ENCODE measurements around the gene HIVEP3.

HIVEP3 gene

DNA sequence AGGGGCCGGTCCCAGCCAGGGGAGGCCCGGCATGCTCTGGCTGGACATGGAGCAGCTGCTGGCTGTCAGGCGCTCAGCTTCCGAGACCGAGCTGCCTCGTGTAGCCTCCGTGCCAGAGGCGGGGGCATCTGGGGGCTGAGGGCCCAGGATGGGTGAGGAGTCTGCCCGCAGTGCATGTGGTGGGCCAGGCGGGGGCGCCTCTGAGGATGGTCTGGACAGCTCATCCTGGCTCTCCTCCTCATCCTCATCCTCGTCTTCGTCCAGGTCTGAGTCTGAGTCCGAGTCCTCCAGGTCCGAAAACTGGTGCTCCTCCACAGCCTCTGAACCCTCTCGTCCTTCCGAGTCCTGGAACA is 405.4 kb downstream of the HIVEP3 start:
- peak; percentile 24 for DNase-seq (ENCODE audit: low spot score)

DNA sequence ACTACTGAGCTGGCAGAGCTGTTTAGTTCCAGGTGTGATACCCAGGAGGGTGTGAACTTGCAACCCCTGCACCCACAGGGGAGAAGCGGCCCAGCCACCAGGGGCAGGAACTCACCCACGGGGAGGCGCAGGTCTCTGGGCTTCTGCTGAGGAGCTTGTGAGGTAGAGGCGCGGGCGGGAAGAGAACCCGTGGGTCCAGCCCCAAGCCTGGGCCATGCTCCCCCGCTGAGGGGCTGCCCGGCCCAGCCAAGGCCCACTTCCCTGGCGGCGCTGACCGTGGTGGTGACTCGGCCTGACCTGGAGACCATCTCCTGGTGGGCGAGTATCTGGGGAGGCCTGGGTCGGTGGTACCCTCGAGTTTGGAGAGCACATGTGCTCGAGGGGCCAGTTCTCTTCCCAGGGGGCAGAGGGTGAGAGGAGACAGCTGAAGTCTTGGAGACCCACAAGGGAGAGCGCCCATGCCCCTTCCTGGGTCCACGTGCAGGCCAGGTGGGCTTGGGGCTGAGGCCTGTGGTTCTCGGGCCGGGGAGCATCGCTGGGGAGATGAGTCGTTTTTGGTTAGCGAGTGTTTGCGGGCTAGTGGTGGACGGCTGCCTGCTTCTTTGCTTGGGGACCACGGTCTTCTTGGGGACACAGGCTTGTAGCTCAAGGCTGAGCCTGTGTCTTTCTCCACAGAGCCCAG is 405.9 kb downstream of the HIVEP3 start:
- no peak for DNase-seq (ENCODE audit: low spot score)

DNA sequence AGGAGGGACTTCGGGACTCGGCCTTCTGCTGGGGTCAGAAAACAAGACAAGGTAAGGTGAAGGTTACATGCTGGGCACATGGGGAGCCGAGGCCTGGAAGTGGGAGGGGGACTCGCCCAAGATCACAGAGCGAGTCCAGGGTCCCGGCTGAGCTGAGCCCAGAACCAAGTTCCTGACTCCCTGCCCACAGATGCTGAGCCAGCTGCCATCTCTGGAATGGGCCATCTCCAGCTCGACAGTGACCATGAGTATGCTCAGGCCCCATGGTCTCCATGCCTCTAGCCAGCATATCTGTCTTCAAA is 407.5 kb downstream of the HIVEP3 start:
- DNase-seq (ENCODE audit: low spot score), result no peak

DNA sequence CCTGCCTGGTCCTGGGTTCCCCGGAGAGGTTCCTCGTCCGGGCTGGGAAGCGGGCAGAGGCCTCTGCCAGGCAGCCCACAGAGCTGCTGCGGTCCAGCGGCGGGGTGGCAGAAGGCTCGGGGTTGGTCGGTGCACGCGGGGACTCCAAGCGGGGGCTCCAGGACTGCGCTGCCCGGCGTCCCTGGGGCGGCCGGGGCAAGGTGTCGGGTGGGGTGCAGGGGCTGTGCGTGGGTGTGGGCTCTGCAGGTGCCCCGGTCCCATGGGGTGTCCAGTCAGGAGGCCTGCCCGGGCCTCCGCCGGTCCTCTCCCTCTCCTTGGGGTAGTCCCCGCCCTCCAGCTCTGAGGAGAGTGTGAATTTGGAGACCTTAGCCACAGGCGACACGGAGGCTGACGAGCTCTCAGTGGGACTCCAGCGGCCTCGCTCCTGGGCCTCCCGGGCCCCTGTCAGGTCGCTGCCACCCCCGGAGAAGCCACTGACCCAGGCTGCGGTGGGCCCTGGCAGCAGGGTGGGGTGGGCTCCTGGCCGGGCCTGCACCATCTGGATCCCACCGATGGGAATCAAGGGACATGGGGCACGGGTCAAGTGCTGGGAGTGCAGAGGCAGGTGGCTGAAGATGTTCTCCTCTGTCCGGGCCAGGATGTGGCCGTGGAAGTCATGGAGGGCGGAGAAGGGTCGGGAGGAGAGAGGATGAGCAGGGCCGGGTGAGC is 408.0 kb downstream of the HIVEP3 start:
- DNase-seq (ENCODE audit: low spot score), result no peak

DNA sequence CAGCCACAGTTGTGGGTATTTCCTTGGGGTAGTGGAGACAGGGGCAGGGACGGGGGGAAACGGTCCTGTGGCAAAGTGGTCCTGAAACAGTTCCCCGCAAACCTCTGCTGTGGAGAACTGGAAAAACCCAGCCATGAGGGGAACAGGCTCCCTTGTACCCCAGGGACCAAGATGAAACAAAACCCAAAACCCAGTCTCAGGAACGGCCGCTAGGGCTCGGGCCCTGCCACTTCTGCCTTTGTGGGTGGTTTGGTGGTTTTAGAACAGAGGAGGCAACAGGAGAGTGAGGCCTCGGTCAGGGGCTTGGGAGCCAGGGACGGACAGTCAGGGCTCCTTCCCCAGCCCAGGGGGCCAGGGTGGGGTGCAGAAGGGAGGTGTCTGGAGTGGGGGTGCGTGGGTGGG is 409.5 kb downstream of the HIVEP3 start:
- DNase-seq (ENCODE audit: low spot score), result no peak

DNA sequence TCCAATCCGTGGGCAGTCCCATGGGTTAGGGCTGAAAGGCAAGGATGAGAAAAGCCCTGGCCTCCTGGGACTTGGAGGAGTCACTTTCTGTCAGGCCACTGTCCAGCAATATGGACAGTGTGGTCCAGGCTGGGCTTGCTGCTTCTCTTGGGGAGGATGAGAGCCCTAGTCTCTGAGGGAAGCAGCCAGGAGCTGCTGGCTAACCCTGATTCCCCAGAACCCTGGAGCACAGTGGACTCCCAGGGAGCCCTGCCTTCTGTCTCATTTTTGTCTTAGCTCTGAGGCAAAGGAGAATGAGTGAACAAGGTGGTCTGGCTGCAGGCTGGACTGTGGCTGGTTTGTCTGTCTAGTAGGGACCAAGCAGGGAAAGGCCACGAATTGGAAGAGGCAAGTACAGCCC is 410.4 kb downstream of the HIVEP3 start:
- no peak for DNase-seq (ENCODE audit: low spot score)

DNA sequence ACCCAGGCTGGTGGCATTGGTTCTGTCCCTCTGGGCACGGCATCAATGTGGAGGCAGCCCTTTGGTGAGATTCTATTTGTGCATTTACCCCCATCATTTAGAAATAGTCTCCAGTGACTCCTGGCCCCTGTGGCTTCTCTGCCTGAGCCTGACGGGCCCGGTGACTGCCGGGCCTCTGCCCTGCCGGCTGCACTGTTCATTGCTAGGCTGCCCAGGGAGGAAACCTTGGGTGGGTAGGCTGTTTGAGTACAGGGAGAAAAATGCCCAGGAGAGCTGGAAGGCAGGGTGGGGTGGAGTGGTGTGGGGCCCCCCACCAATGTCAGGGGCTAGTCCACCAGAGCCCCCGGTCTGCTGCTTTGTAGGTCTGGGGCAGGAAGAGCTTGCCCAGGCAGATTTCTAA is 410.9 kb downstream of the HIVEP3 start:
- DNase-seq (ENCODE audit: low spot score), result no peak

DNA sequence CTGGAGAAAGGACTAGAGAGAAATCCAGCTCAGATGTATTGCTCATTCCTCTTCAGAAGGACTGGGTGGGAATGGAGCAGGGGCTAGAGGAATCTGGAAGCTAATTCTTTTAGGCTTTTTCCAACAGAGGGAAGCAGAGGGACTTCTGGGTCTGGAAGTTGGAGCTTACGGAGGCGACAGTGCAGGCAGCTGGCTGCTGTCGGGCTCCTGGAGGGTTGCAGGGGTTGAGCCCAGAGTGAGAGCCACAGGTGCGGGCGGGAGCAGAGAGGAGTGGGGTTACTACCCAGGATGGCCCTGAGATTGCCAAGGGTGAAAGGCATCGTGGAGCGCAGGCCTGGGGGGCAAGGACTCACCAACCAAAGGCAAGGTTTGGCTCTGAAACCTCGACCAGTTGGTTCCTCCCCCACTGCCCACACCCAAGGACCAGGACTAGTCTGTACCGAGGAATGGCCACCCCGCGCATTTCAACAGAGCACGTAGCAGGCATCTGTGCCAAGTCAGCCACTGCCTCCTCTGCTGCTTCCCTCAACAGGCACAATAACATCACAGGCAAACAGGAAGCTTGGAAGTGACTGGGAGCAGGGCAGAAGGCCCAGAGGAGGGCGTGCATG is 411.5 kb downstream of the HIVEP3 start:
- DNase-seq (ENCODE audit: low spot score), result no peak

DNA sequence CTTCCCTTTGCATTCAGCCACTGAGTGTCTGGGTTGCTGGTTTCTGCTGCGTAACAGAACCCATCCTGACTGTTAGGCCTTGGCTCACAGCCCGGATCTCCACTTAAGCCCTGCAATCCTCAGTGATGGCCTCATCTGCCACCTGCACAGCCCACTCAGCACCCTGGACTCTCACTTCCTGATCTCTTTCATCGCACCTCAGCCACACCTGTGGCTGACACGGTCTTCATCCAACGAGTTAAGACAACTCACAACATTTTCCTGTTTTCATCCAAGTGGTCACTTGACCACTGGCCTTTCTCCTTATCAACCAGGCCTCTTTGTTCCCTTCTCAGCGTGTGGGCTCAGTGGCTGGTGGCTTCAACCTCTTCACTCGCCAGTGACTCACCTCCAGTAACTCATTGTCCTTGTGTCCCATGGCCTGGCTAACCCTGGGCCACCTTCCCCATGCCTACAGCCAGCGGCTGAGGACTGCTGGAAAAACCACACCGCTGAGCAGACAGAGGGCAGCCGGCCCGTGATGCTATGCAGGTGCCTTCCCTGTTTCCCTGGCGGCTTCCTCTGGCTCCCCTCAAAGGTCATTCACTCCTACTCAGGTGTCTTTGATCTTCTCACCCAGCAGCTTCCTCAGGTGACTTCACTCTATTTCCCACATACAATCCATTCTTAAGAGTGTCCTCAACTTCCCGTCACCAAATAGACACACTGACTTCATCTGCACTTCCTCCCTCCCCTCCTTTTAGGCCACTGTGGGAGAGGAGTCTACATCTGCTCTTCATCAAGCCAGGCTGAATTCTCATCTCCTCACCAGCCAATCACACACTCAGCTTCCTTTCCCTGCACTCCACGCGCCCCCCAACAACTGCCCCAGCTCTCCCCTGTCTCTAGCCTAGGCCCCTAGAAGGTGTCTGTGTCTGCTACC is 414.3 kb downstream of the HIVEP3 start:
- no peak for DNase-seq (ENCODE audit: low spot score)

DNA sequence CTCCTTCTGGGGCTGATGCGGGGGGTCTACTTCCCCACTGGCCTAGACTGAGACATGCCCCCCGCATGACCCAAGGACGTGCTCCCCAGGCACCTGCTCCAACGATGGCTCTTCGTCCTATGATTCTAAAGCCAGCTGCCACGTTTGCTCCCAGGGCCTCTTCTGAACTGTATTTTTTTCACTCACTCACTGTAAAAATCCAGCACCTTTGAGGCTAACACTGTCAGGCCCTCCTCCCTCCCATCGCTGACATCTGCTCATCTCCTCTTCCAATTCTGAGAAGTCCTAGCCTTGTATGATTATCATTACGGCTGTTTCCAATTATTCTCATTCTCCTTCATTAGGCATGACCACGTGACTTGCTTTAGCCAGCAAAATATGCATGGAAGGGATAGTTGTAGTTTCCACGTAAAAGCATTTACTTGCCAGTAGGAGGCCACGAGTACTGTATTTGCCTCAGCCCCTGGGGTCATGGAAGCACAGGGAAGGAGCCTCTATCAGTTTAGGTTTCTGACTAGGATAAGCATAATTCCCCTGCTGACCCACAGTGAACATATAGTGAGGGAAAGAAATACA is 415.1 kb downstream of the HIVEP3 start:
- DNase-seq (ENCODE audit: low spot score), result no peak

DNA sequence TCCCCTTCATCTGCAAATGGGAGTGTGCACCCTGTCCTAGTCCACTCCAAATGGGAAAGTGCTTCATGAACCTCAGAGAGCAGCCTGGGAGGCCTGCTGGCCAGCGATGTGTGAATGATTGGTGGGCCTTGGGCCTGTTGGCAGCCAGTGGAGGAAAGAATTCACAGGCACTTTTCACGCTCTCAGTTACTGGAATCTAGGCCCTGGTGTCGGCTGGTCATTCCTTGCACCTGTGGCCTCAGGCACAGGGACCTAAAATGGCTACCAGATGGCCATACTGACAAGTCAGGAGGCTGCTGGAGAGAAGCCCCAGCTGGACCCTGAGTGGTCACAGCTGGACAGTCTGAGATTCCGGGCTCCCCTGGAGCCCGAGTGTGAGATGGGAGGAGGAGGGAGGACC is 415.8 kb downstream of the HIVEP3 start:
- no peak for DNase-seq (ENCODE audit: low spot score)

DNA sequence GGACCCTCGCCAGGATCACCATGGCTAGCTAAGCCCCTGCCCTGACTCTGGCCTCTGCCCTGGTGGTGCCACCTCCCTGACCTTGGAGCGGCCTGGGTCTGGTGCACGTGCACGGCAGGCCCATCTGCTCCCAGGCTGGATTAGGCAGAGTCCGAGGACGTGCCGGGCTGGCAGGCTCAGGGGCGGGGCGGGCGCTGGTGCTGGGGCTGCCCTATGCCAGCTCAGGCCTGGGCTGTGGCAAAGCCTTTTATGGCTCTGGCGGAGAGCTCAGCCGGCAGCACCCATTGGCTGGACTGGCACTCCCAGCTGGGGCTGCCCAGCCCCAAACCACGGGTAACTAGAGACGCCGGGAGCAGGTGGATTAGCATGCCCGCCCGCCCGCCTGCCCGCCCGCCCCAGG is 417.1 kb downstream of the HIVEP3 start:
- no peak for DNase-seq (ENCODE audit: low spot score)

DNA sequence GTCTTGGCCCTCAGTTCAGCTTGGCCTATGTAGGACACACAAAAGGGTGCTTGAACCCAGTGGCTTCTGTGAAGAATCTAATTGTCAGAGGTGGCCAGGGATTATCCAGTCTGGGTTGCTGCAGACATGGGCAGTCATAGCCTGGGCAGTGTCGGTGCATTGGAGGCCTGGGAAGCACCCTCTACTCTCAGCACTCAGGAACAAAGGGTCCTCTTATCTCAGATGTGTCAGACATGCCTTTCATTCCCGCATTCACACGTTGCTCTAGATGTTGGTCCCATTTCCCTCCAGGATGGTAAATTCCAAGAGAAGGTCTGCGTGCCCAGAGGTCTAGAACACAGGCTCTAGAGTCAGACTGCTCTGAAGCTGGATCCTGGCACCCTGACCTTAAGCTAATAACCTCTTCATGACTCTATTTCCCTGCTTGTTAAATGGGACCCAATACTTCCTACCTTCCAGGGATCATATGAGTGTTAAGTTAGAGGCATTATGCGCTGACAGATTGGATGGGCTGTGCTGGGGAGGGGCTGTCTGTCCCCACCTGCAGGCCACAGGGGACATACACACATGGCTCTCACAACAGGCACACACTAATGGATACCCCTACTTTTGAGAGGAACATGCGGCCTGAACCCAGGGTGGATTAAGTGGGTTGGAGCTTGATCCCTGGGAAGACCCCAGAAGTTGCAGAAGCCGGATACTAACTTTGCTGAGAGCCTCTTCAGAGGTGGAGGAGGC is 417.8 kb downstream of the HIVEP3 start:
- DNase-seq (ENCODE audit: low spot score), result no peak

DNA sequence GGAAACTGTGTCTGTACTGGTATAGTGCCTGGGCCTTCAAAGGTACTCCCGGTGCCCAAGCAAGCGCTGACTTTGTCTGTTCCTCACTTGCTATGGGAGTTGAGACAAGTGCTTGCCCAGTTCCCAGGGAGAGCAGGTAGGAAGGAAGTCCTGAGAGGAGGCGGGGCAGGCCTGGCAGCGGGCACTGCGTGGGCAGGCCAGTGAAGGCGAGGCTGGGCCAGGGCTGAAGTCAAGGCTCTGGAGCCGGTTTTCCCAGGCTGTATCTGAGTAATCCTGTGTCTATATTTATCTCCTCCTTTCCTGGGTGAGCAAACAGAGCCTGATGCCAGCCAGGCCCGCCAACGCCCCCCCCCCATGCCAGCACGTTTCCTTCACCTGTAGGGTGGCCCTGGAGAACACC is 418.3 kb downstream of the HIVEP3 start:
- DNase-seq (ENCODE audit: low spot score), result no peak

DNA sequence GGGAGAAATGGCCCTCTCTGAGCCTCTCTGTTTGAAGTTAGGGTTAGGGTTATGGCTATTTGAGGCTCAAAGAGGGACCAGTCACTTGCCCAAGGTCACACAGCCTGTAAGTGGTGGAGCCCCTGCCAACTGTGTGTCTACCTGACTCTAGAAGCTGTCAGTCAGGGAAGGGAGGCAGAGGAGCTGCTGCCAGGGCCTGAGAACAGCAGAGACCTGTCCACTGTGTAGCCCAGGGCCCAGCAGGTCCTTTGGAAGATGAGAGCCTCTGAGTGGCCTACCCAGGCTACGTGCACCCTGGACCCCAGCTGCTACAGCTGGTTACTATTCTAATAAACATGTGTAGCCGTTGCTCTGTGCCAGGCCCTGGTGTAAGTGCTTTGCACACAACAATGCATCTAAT is 419.1 kb downstream of the HIVEP3 start:
- DNase-seq (ENCODE audit: low spot score), result no peak

DNA sequence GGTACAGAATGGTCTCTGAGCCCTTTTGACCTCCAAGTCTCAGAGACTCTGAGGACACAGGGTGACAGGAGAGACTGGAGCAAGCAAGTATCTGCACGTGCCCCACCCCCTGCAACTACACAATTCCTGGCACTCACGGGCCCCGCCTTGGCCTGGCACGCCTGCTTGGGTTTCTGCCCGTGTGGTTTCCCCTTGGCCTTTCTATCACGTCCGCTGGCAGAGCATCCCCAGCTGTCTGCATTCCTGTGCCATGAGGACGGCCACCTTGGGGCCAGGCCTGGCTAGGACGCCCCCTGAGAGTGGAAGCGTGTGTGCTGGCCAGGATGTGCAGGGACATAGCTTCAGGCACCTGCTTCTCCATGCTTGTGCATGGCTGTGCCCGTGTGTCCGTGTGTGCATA is 419.9 kb downstream of the HIVEP3 start:
- no peak for DNase-seq (ENCODE audit: low spot score)

DNA sequence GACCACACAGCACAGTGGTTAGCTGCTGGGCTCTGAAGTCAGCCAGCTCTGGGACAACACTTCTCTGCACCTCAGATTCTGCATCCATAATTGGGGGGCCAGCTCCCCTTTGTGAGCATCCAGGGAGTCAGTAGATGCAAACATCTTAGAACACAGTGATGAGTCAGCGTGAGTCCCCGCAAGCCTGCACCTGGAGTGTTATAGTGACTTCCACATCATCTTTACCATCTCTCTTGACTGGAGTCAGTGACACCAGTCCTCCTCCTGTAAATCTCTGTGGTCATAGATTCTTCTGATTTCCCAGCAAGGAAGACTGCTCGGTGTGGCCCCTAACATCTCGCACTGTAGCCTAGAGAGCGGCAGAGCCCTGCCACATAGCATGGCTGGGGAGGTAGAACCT is 420.3 kb downstream of the HIVEP3 start:
- no peak for DNase-seq (ENCODE audit: low spot score)

DNA sequence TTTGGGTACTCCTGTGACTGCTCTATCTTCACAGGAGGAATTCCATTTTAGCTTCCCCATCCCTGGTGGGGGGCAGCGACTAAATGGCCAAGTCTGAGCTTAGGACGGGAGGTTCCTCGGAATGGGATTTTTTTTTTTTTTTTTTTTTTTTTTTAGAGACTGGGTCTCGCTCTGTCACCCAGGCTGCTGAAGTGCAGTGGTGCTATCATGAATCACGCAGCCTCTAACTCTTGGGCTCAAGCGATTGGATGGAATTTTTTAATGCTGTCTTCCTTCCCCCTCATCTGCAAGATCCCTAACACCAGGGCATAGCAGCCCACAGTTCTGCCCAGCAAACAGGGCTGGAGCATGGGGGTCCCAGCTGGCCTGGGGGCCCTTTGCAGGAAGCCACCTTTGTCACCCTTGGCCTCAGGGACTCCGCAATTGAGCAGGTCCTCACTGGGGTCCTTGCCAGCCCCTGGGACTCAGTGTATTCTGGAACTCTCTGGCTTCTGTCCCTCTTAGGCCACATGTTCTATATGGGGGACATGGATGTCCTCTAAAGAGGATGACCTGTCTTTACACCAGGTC is 421.2 kb downstream of the HIVEP3 start:
- no peak for DNase-seq (ENCODE audit: low spot score)

DNA sequence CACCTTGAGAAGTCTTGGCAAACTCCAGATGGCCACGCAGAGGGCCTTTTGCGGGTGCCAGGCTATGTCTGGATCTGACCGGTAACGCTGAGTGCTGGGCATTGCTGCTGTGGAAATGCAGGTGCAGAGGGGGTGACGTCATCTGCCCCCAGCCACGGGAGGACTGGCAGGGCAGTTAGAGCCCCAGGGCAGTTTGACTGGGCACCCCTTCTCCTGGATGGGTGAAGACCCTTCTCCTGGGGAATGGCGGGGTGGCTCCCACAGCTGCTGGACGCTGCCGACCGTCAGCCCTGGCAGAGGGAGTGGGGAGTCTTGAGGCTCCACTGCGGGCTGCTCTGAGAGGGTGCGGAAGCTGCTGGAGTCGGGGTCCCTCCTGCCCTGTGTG is 421.7 kb downstream of the HIVEP3 start:
- no peak for DNase-seq (ENCODE audit: low spot score)

DNA sequence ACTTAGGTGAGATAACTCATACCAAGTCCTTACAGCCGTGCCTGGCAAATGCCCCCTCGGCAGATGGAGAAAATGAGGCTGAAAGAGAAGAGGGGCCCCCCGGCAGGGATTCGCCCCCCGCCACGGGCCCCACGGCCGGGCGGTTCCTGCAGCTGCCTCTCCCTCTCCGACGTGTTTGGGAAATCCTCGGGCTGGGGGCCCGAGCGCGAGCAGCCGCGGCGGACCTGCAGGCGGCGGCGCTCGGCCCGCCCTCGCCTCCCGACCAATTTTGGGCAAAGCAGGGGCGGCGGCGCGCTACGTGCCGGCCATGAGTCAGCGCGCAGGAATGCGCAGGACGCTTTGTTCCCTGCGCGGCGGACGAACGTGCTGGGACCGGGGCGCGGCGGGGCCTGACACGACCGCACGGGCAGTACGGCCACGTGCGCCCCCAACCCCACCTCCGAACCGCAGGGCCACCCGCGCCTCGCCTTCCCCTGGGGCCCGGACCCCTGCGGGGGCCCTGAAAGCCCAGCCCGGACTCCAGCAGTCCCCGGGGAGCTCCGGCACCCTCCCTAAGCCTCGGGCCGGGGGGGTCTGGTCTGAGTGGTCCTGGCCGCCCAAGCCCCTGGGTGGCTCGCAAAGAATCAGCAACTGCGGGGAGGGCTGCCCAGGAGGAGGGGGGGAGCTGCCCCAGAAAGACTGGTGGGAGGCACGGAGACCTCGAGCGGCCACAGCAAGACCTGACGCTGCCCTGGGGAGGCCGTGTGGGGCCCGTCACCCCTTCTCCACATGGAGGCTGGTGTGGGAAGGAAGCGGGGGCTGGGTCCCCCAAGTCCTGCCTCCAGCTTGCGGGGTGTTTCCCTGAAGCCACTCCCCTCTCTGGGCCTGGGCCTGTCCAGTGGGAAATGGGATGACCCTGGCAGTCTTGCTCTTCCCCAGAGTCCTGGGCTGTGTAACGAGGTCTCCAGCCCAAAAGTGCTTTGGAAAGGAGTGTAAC is 422.4 kb downstream of the HIVEP3 start:
- peak; percentile 55 for DNase-seq (ENCODE audit: low spot score)

Data from activated CD4-positive, alpha-beta T cell treated with anti-CD3 and anti-CD28 coated beads, Interleukin-2, Interleukin-4, amounts not matched to agents 100 ng/mL and 50 ng/mL, durations not matched to agents 16 hours and 8 hours (primary cell).